Smooth muscle cell (in vitro differentiated cells): ENCODE data around the gene GALP. TPM values are rescaled to one million over a fixed set of nuclear protein-coding genes. Genes with fewer than 3 reads are reported as not detected.
"Not testable (repeated sequence)": the region's sequence is repeated elsewhere in the genome, so short reads cannot be mapped to it uniquely, and the experiment has no call there.

Source experiments
- DNase-seq: peaks from one replicate; lab custom pipeline; 2025; ENCODE audit not compliant: unreplicated experiment; lab: John Stamatoyannopoulos, UW
- H2AFZ ChIP-seq: fragments of 200-600 bp; sonication (generic); 2 replicates; pipeline ENCODE4 v1.6.0; 2016; ENCODE audit warnings: antibody characterized with exemption, low read depth, mild to moderate bottlenecking
- H3F3A ChIP-seq: fragments of 200-600 bp; sonication (generic); 2 replicates; pipeline ENCODE4 v1.6.0; 2017; ENCODE audit warnings: antibody characterized with exemption, low read depth
- H3K27ac ChIP-seq: fragments of 200-600 bp; sonication (generic); 2 replicates; pipeline ENCODE4 v1.5.1; 2016; ENCODE audit warnings: low read depth, mild to moderate bottlenecking
- H3K27me3 ChIP-seq: fragments of 200-600 bp; sonication (generic); 2 replicates; pipeline ENCODE4 v1.6.1; 2016; ENCODE audit warnings: low read depth, mild to moderate bottlenecking
- H3K36me3 ChIP-seq: fragments of 200-600 bp; sonication (generic); 2 replicates; pipeline ENCODE4 v1.5.1; 2016; ENCODE audit warnings: low read depth
- H3K4me1 ChIP-seq: fragments of 200-600 bp; sonication (generic); 2 replicates; pipeline ENCODE4 v1.5.1; 2016; ENCODE audit warnings: low read depth
- H3K4me2 ChIP-seq: fragments of 200-600 bp; sonication (generic); 2 replicates; pipeline ENCODE4 v1.6.0; 2016; ENCODE audit warnings: mild to moderate bottlenecking
- H3K4me3 ChIP-seq: fragments of 200-600 bp; sonication (generic); 2 replicates; pipeline ENCODE4 v1.5.1; 2016; ENCODE audit warnings: mild to moderate bottlenecking
- H3K79me2 ChIP-seq: fragments of 200-600 bp; sonication (generic); 2 replicates; pipeline ENCODE4 v1.6.0; 2016; ENCODE audit warnings: low read depth, mild to moderate bottlenecking
- H3K9ac ChIP-seq: fragments of 200-600 bp; sonication (generic); 2 replicates; pipeline ENCODE4 v1.6.0; 2016; ENCODE audit warnings: low read depth
- H3K9me3 ChIP-seq: fragments of 200-600 bp; sonication (generic); replicated peaks from 2 replicates; pipeline ENCODE4 v1.5.1; 2016; ENCODE audit warnings: low read depth
- H4K20me1 ChIP-seq: fragments of 200-600 bp; sonication (generic); 2 replicates; pipeline ENCODE4 v1.6.0; 2016; ENCODE audit warnings: low read depth
- WGBS: methylation state at CpG from one replicate; pipeline ENCODE4 v1.1.7; 2016; ENCODE audit warnings: low lambda C conversion rate; 5-methylcytosine and 5-hydroxymethylcytosine counted together
- polyA plus RNA-seq: library from polyadenylated mRNA; unstranded; fragments of >200 nt; fragmentation: Nextera tagmentation; extraction: Ambion mirVana; gene quantifications from 2 replicates; pipeline ENCODE4 v1.2.1, GENCODE V29; 2016
- total RNA-seq: library from RNA; depleted of rRNA; stranded (reverse); fragments of >200 nt; gene quantifications from 2 replicates; pipeline ENCODE4 v1.2.3, GENCODE V29; 2014
- TF ChIP-seq, protein P1 (sequence below): fragments of 200-600 bp; sonication (generic); IDR thresholded peaks from 2 replicates; pipeline ENCODE4 v1.5.1; 2017; ENCODE audit warnings: borderline replicate concordance, mild to moderate bottlenecking, antibody characterized with exemption; ENCODE audit not compliant: insufficient read depth, poor library complexity, severe bottlenecking

Gene GALP
- total RNA-seq (not detected in 2 replicates), polyA plus RNA-seq (not detected in 2 replicates)

DNA sequence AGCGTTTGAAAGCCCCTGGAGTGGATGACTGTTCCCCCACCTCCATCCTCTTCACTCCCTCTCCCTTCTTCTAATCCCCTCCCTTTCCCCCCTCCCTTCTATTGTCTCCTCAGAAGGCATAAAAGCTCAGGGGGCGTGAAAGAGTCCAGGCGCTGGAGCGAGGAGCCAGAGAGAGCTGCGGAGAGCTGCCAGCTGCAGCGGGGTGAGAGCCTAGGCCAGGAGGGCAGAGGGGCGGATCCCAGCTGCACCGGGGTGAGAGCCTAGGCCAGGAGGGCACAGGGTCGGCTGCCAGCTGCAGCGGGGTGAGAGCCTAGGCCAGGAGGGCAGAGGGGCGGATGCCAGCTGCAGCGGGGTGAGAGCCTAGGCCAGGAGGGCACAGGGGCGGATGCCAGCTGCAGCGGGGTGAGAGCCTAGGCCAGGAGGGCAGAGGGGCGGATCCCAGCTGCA, at the start of gene GALP:
TSS of gene GALP (plus strand) at position 148 of the 447 bp plus-strand sequence. CDS start 1,101 bp downstream, outside the sequence.
- not testable (repeated sequence) for H3K4me1 ChIP-seq, H3K4me3 ChIP-seq, H3K27me3 ChIP-seq, H3K27ac ChIP-seq, H2AFZ ChIP-seq, DNase-seq, H4K20me1 ChIP-seq, H3F3A ChIP-seq, H3K4me2 ChIP-seq, H3K36me3 ChIP-seq, H3K9me3 ChIP-seq, H3K9ac ChIP-seq, H3K79me2 ChIP-seq
- WGBS = 62% methylated on average over 11 of the region's 15 CpGs

DNA sequence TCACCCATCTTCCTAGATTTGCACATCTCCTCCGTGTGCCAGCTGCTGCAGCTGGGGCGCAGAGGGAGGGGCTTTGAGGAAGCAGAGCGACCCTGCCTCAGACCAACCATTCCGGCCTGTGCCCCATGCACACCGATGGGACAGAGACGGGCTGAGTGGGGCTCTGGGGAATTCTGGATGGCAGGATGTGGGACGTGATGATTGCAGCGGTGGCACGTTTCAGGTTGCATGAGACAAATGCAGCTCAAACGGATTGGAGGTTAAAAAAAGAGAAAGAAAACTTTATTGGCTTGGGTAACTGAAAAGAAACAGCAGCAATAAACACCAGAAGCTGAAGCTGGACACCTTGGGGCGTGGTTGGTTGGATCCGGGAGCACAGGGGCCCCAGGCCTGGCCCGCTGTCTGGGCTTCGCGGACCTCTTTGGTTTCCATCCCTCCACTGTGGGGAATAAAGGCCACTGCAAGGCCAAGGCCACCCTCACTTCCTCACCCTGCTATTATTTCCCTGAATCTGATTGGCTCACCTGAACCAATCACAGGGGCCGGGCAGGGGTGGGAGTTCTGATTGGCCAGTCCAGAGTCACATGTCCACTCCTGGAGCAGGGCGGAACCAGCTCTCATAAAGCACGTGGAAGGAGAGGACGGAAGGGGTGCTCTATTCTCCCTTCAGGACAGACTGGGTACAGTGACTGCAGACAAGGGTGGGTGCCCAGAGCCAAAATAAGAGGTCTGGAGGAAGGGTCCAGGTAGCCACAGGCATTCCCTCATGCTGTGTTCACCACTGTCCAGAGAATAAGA, 48.6 kb upstream of the GALP start:
- no peak for DNase-seq
- Histone ChIP-seq H3K4me1 (no peaks in the 10 kb centered on the region), H2AFZ (no peak overlapping the region), H3K79me2 (no peaks in the 10 kb centered on the region), H3K27ac (no peak overlapping the region), H3K4me2 (no peak overlapping the region), H4K20me1 (no peaks in the 10 kb centered on the region), H3F3A (no peaks in the 10 kb centered on the region), H3K36me3 (no peaks in the 10 kb centered on the region), H3K27me3 (no peaks in the 10 kb centered on the region), H3K9ac (no peak overlapping the region), H3K4me3 (no peak overlapping the region), H3K9me3 (no peaks in the 10 kb centered on the region)
- WGBS = 94% methylated on average over 19 of the region's 19 CpGs
- TF ChIP-seq, protein P1, sequence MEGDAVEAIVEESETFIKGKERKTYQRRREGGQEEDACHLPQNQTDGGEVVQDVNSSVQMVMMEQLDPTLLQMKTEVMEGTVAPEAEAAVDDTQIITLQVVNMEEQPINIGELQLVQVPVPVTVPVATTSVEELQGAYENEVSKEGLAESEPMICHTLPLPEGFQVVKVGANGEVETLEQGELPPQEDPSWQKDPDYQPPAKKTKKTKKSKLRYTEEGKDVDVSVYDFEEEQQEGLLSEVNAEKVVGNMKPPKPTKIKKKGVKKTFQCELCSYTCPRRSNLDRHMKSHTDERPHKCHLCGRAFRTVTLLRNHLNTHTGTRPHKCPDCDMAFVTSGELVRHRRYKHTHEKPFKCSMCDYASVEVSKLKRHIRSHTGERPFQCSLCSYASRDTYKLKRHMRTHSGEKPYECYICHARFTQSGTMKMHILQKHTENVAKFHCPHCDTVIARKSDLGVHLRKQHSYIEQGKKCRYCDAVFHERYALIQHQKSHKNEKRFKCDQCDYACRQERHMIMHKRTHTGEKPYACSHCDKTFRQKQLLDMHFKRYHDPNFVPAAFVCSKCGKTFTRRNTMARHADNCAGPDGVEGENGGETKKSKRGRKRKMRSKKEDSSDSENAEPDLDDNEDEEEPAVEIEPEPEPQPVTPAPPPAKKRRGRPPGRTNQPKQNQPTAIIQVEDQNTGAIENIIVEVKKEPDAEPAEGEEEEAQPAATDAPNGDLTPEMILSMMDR = no peak

DNA sequence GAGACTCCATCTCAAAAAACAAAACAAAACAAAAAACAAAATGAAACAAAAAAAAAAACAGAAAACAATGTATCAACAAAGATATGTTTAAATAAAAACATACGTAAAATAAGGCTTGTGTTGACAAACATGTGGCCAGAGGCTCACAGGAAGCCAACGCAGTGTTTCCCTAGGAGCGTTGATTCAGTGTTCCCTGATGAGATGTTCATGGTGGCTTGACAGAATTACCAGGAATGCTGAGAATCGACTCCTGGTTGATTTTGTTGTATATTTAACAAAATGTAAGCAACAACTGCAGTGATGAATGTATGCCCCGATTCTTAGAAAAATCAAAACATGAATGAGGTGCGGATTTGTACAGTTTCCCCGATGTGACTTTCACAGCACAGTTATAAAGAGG, 45.8 kb upstream of the GALP start:
- DNase-seq = no peak
- no peak overlapping the region for H3K27ac ChIP-seq
- no peaks in the 10 kb centered on the region for H3K9me3 ChIP-seq
- no peaks in the 10 kb centered on the region for H3K36me3 ChIP-seq
- no peak overlapping the region for H2AFZ ChIP-seq
- no peaks in the 10 kb centered on the region for H3F3A ChIP-seq
- H3K4me1 ChIP-seq = peaks cover 8% of the 10 kb centered on the region
- H3K9ac ChIP-seq = no peak overlapping the region
- TF ChIP-seq, protein P1 = no peak
- 94% methylated on average over 7 of the region's 7 CpGs for WGBS
- no peaks in the 10 kb centered on the region for H4K20me1 ChIP-seq
- no peaks in the 10 kb centered on the region for H3K27me3 ChIP-seq
- H3K4me3 ChIP-seq = no peak overlapping the region
- no peaks in the 10 kb centered on the region for H3K79me2 ChIP-seq
- H3K4me2 ChIP-seq = no peak overlapping the region

DNA sequence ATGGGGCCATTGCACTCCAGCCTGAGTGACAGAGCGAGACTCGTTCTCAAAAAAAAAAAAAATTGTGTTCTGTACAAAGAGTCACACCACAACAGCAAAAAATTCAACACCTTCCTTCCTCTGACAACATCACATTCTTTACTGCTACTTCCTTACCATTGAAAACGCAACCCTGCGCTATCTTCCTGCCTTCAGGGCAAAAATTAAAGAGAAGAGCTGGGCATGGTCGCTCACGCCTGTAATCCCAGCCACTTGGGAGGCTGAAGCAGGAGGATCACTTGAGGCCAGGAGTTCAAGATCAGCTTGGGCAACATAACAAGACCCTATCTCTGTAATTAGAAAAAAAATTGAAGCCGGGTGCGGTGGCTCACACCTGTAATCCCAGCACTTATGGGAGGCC, 44.2 kb upstream of the GALP start:
- Histone ChIP-seq H3K4me1 (peaks cover 8% of the 10 kb centered on the region), H3K4me2 (peak overlapping the region; percentile 77), H3K79me2 (no peaks in the 10 kb centered on the region), H3K27me3 (no peaks in the 10 kb centered on the region), H3K4me3 (no peak overlapping the region), H3K27ac (peak overlapping the region; percentile 71), H3K36me3 (no peaks in the 10 kb centered on the region), H3F3A (no peaks in the 10 kb centered on the region), H3K9me3 (no peaks in the 10 kb centered on the region), H3K9ac (no peak overlapping the region), H4K20me1 (no peaks in the 10 kb centered on the region), H2AFZ (no peak overlapping the region)
- TF ChIP-seq, protein P1 = no peak
- no peak for DNase-seq
- WGBS = 94% methylated on average over 8 of the region's 8 CpGs
